Ascending aorta (tissue), 2 donors: ENCODE results near the gene AARS1. TPM values are rescaled to one million over a fixed set of nuclear protein-coding genes. Genes with fewer than 3 reads are reported as not detected.
A peak's percentile ranks its signal among the peaks of the same experiment; 100 is the strongest.
"Not testable (repeated sequence)": the region's sequence is repeated elsewhere in the genome, so short reads cannot be mapped to it uniquely, and the experiment has no call there.

ENCODE experiments used
- DNase-seq, 2 donors: peaks; one replicate each; pipeline ENCODE4 v3.0.0-alpha.2; 2019; ENCODE audit warnings: low spot score in 2 of 2
- H3K27ac ChIP-seq, 2 donors: fragments of 200-600 bp; sonication (generic); one replicate each; pipeline ENCODE4 v1.5.1; 2016 to 2017; ENCODE audit warnings: mild to moderate bottlenecking in 1 of 2
- H3K27me3 ChIP-seq: fragments of 200-600 bp; sonication (generic); one replicate; pipeline ENCODE4 v1.5.1; 2017
- H3K36me3 ChIP-seq, 2 donors: fragments of 200-600 bp; sonication (generic); one replicate each; pipeline ENCODE4 v1.5.1; 2016
- H3K4me1 ChIP-seq, 2 donors: fragments of 200-600 bp; sonication (generic); one replicate each; pipeline ENCODE4 v1.5.1; 2016 to 2017; ENCODE audit warnings: mild to moderate bottlenecking in 1 of 2
- H3K4me3 ChIP-seq, 2 donors: fragments of 200-600 bp; sonication (generic); one replicate each; pipeline ENCODE4 v1.5.1; 2016 to 2017; ENCODE audit warnings: mild to moderate bottlenecking in 1 of 2
- H3K9me3 ChIP-seq, 2 donors: fragments of 200-600 bp; sonication (generic); one replicate each; pipeline ENCODE4 v1.5.1; 2016
- CTCF ChIP-seq, 3 experiments: fragments of 200-600 bp in 2 of 3; fragments of 450-650 bp in 1 of 3; sonication (generic) in 2 of 3; IDR thresholded peaks; one replicate each; pipeline ENCODE4 v1.5.1; 2016 to 2019; ENCODE audit warnings: antibody characterized with exemption in 3 of 3, mild to moderate bottlenecking in 1 of 3, moderate library complexity in 1 of 3
- intact Hi-C: fragments of 100-400 bp; cut with DNase I; formaldehyde crosslinking; loops from one replicate; pipeline ENCODE4 v1.15.1; 2023
- total RNA-seq: library from RNA; depleted of rRNA; stranded (reverse); fragments of >200 nt; gene quantifications from one replicate; pipeline ENCODE4 v1.1.0, GENCODE V29; 2016

Gene AARS1
- total RNA-seq, 1 donor from 2014 or later, result 19.3 TPM

- peaks cover 0 to 7% of the 10 kb centered on the region in 2 donors for H3K4me1 ChIP-seq
- no peak overlapping the region for H3K27ac ChIP-seq
- H3K4me3 ChIP-seq, result no peak overlapping the region
- H3K36me3 ChIP-seq, result peaks cover 0 to 5% of the 10 kb centered on the region in 2 donors
- no peak for TF ChIP-seq CTCF (IDR thresholded peaks at IDR 0.05)
- H3K27me3 ChIP-seq, result no peaks in the 10 kb centered on the region
- no peak for DNase-seq
- H3K9me3 ChIP-seq, result no peaks in the 10 kb centered on the region
- intact Hi-C loops, result no loop called here
Observed at GRCh38 chr16:70301121-70301520, 11.8 kb upstream of the AARS1 start.

- Histone ChIP-seq H3K27me3 (no peaks in the 10 kb centered on the region), H3K9me3 (no peaks in the 10 kb centered on the region), H3K27ac (peak within 1 kb of the TSS; percentile 95 to 99), H3K4me3 (peak within 1 kb of the TSS; percentile 81 to 86), H3K4me1 (peaks cover 0 to 7% of the 10 kb centered on the region in 2 donors), H3K36me3 (peaks cover 0 to 5% of the 10 kb centered on the region in 2 donors)
- DNase-seq, result peak; percentile 31 to 89
- intact Hi-C loops, result loop anchor here (2.0 kb wide), 1 partner anchor 48 kb away; the partner anchor contains the start of gene DDX19A
- TF ChIP-seq CTCF (IDR thresholded peaks at IDR 0.05), result peak in 1 of 3 experiments; percentile 3
Observed at GRCh38 chr16:70298988-70299938, 10.0 kb upstream of the AARS1 start, which contains the start of gene DDX19B. Gene DDX19B, plus strand, starts transcription at chr16:70299186. Its CDS starts 112 bp downstream, at chr16:70299298.

- DNase-seq, result no peak
Observed at GRCh38 chr16:70295634-70296033, 6.3 kb upstream of the AARS1 start.

GRCh38 chr16:70294385-70295025 lies 5.2 kb upstream of the AARS1 start:
- DNase-seq, result no peak
- intact Hi-C loops, result no loop called here
- no peak overlapping the region for H3K4me3 ChIP-seq
- no peak overlapping the region for H3K27ac ChIP-seq
- no peaks in the 10 kb centered on the region for H3K9me3 ChIP-seq
- H3K36me3 ChIP-seq, result no peaks in the 10 kb centered on the region
- H3K4me1 ChIP-seq, result peaks cover 0 to 10% of the 10 kb centered on the region in 2 donors
- no peak for TF ChIP-seq CTCF (IDR thresholded peaks at IDR 0.05)
- no peaks in the 10 kb centered on the region for H3K27me3 ChIP-seq

More at GRCh38 chr16:70295634-70296033, 6.3 kb upstream of the AARS1 start:
- H3K9me3 ChIP-seq, result no peaks in the 10 kb centered on the region
- H3K4me1 ChIP-seq, result peaks cover 0 to 7% of the 10 kb centered on the region in 2 donors
- intact Hi-C loops, result no loop called here
- no peak for TF ChIP-seq CTCF (IDR thresholded peaks at IDR 0.05)
- no peaks in the 10 kb centered on the region for H3K27me3 ChIP-seq
- no peaks in the 10 kb centered on the region for H3K36me3 ChIP-seq
- H3K4me3 ChIP-seq, result no peak overlapping the region
- no peak overlapping the region for H3K27ac ChIP-seq

GRCh38 chr16:70292148-70292547 lies 2.8 kb upstream of the AARS1 start:
- DNase-seq, result not testable (repeated sequence)
- H3K4me1 ChIP-seq, result peaks cover 4 to 16% of the 10 kb centered on the region in 2 donors

More at GRCh38 chr16:70292148-70292547, 2.8 kb upstream of the AARS1 start:
- intact Hi-C loops, H3K9me3 ChIP-seq, H3K27me3 ChIP-seq, H3K27ac ChIP-seq, H3K4me3 ChIP-seq, H3K36me3 ChIP-seq: not testable (repeated sequence)
